ENCODE results near the gene C1QTNF12.

DNA sequence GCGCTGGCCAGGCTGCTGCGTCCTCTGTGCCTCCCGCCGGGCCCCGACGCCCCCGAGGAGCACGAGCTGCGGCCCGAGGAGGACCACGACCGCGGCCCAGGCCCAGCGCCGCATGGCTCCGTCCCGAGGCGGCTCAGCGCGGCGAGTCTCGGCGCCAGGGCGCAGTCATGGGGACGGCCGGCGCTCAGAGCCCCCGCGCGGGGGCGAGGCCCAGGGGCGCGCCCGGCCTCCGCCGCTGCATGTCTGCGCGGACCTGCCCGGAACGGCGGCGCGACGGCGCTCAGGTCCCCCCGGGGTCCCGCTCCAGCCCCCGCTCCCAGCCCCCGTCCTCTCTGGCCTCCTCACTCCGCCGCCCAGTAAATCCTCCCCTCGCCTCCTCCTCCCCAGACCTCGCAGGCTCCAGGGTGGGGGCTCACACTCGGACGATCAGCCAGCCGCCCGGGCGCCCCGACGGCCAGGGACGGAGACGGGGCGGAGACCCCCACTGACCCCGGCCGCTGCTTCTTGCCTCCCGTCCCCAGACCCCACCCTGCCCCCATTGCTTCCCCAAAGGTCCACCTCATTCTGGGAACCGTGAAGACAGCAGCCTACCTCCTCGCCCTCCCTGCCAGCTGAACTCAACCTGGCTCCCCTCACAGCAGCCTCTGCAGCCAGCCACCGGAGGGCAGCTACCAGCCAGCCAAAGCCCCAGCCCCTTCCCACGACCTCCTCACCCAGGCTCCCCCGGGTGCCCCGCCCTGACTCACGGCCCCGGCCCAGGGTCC lies at the start of gene C1QTNF12:
- no peak for TF ChIP-seq POLR2A (IDR thresholded peaks at IDR 0.05; ENCODE audit: control extremely low read depth in 1 of 2, low read depth in 2 of 2, low read length in 2 of 2)
- peak in 1 of 3 experiments; percentile 26; a peak in 1 of 4 replicates for TF ChIP-seq CTCF (IDR thresholded peaks at IDR 0.05; ENCODE audit: control extremely low read depth in 1 of 3, insufficient read depth in 1 of 3, low read depth in 1 of 3, low read length in 3 of 3)
- no peak for TF ChIP-seq JUND (IDR thresholded peaks at IDR 0.05; ENCODE audit: low read length)
- peak; percentile 68 for TF ChIP-seq MAX (IDR thresholded peaks at IDR 0.05)
- no peak for TF ChIP-seq POLR2AphosphoS5 (IDR thresholded peaks at IDR 0.05; ENCODE audit: low read depth, low read length)
- TF ChIP-seq CBX5 (IDR thresholded peaks at IDR 0.05; ENCODE audit: low read depth, low read length) = no peak
- TF ChIP-seq CEBPB (IDR thresholded peaks at IDR 0.05; ENCODE audit: low read depth, low read length) = no peak
- TF ChIP-seq EZH2 (IDR thresholded peaks at IDR 0.05; ENCODE audit: low read depth, low read length, severe bottlenecking) = no peak
- no peak for TF ChIP-seq GTF2F1 (IDR thresholded peaks at IDR 0.05; ENCODE audit: borderline replicate concordance, low read depth, low read length)
- no peak for TF ChIP-seq TEAD4 (IDR thresholded peaks at IDR 0.05; ENCODE audit: low read depth, low read length)
- TF ChIP-seq SP2 (IDR thresholded peaks at IDR 0.05; ENCODE audit: low read length) = no peak
- no peak for TF ChIP-seq RNF2 (IDR thresholded peaks at IDR 0.05; ENCODE audit: borderline replicate concordance, low read depth, low read length, missing control alignments, poor library complexity, severe bottlenecking)
